Effector memory CD8-positive, alpha-beta T cell (primary cell): ENCODE results near the gene BTG1.

Source experiments
- ATAC-seq: fragments of 150-1000 bp; cut with Tn5 transposase; replicated peaks from 2 replicates; pipeline ENCODE4 v1.10.0; 2021; ENCODE audit warnings: mild to moderate bottlenecking, moderate library complexity
- DNase-seq, 3 experiments: peaks; one replicate each; pipeline ENCODE4 v3.0.0; 2021
- H3K27ac Mint-ChIP-seq, 2 donors: one replicate each; pipeline ENCODE4 v1.8.0; 2022; ENCODE audit warnings: mild to moderate bottlenecking in 2 of 2, mixed read lengths in 2 of 2, moderate library complexity in 2 of 2
- H3K27me3 Mint-ChIP-seq, 2 donors: one replicate each; pipeline ENCODE4 v1.8.0; 2022; ENCODE audit warnings: mixed read lengths in 2 of 2
- H3K36me3 Mint-ChIP-seq: one replicate; pipeline ENCODE4 v1.8.0; 2022; ENCODE audit warnings: mild to moderate bottlenecking, moderate library complexity, mixed read lengths; ENCODE audit not compliant: insufficient read depth
- H3K4me1 Mint-ChIP-seq, 2 donors: one replicate each; pipeline ENCODE4 v1.8.0; 2022; ENCODE audit warnings: low read depth in 2 of 2, mixed read lengths in 2 of 2
- H3K4me3 Mint-ChIP-seq, 2 donors: one replicate each; pipeline ENCODE4 v1.8.0; 2022; ENCODE audit warnings: mild to moderate bottlenecking in 2 of 2, mixed read lengths in 2 of 2, moderate library complexity in 2 of 2
- H3K9me3 Mint-ChIP-seq, 2 donors: one replicate each; pipeline ENCODE4 v1.8.0; 2022; ENCODE audit warnings: mixed read lengths in 2 of 2

The BTG1 gene

DNA sequence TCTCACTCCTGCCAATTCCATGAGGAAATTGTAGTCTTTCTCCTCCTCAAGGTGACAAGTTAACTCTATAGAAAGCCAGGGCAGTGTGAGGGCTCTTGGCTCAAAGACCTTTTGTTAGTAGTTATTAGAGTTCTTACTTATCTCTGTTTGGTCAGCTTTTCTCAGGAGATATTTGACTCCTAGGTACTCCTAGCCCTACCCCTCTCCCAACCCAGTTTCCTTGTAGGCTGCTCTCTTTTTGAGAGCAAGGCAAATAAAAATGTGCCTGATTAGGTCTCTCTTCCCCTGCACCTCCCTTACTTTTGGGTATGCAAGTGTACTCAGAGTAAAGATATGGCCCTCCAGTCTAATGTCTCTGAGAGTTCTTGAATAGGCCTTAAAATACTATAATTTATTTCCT, 23.8 kb downstream of the BTG1 start:
- peaks cover 0 to 4% of the 10 kb centered on the region in 2 donors for H3K9me3 Mint-ChIP-seq
- peaks cover 72% of the 10 kb centered on the region for H3K36me3 Mint-ChIP-seq
- no peak overlapping the region for H3K4me3 Mint-ChIP-seq
- DNase-seq: no peak
- ATAC-seq: no peak
- H3K27me3 Mint-ChIP-seq: no peaks in the 10 kb centered on the region
- peak overlapping the region in 1 of 2 donors; percentile 53 for H3K27ac Mint-ChIP-seq
- peaks cover 26 to 36% of the 10 kb centered on the region in 2 donors for H3K4me1 Mint-ChIP-seq

GRCh38 chr12:92118826-92119536, 26.7 kb downstream of the BTG1 start:
- Mint-ChIP-seq H3K4me1 (peaks cover 23 to 33% of the 10 kb centered on the region in 2 donors), H3K36me3 (peaks cover 62% of the 10 kb centered on the region), H3K9me3 (peaks cover 0 to 4% of the 10 kb centered on the region in 2 donors), H3K4me3 (no peak overlapping the region), H3K27ac (peak overlapping the region in 1 of 2 donors; percentile 74), H3K27me3 (no peaks in the 10 kb centered on the region)
- DNase-seq (no peak), ATAC-seq (peak; percentile 26)

GRCh38 chr12:92114834-92115233, 30.8 kb downstream of the BTG1 start:
- ATAC-seq: no peak
- peaks cover 54% of the 10 kb centered on the region for H3K36me3 Mint-ChIP-seq
- no peak for DNase-seq
- H3K9me3 Mint-ChIP-seq: no peaks in the 10 kb centered on the region
- no peak overlapping the region for H3K27ac Mint-ChIP-seq
- no peaks in the 10 kb centered on the region for H3K27me3 Mint-ChIP-seq
- peaks cover 20 to 33% of the 10 kb centered on the region in 2 donors for H3K4me1 Mint-ChIP-seq
- peak overlapping the region in 1 of 2 donors; percentile 24 for H3K4me3 Mint-ChIP-seq

GRCh38 chr12:92111256-92111655, 34.4 kb downstream of the BTG1 start:
- H3K9me3 Mint-ChIP-seq: no peaks in the 10 kb centered on the region
- DNase-seq (no peak), ATAC-seq (no peak)
- peaks cover 29 to 37% of the 10 kb centered on the region in 2 donors for H3K4me1 Mint-ChIP-seq
- H3K27me3 Mint-ChIP-seq: no peaks in the 10 kb centered on the region
- H3K4me3 Mint-ChIP-seq: peak overlapping the region in 1 of 2 donors; percentile 1
- peaks cover 62% of the 10 kb centered on the region for H3K36me3 Mint-ChIP-seq
- H3K27ac Mint-ChIP-seq: no peak overlapping the region

GRCh38 chr12:92110083-92110640, 35.5 kb downstream of the BTG1 start:
- H3K4me1 Mint-ChIP-seq: peaks cover 27 to 31% of the 10 kb centered on the region in 2 donors
- H3K36me3 Mint-ChIP-seq: peaks cover 58% of the 10 kb centered on the region
- ATAC-seq (no peak), DNase-seq (no peak)
- peak overlapping the region in 1 of 2 donors; percentile 44 for H3K27ac Mint-ChIP-seq
- H3K4me3 Mint-ChIP-seq: no peak overlapping the region
- H3K9me3 Mint-ChIP-seq: no peaks in the 10 kb centered on the region
- no peaks in the 10 kb centered on the region for H3K27me3 Mint-ChIP-seq

DNA sequence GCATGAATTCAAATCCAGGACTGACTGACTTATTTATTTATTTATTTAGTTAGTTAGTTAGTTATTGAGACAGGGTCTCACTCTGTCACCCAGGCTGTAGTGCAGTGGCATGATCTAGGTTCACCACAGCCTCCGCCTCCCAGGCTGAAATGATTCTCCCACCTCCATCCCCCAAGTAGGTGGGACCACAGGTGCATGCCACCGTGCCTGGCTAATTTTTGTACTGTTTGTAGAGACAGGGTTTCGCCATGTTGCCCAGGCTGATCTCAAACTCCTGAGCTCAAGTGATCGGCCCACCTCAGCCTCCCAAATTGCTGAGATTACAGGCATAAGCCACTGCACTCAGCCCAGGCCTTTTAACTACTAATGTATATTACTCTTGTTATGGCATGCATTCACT, 36.0 kb downstream of the BTG1 start:
- no peaks in the 10 kb centered on the region for H3K9me3 Mint-ChIP-seq
- peak overlapping the region in 1 of 2 donors; percentile 44 for H3K27ac Mint-ChIP-seq
- no peak for ATAC-seq
- H3K36me3 Mint-ChIP-seq: peaks cover 61% of the 10 kb centered on the region
- H3K4me1 Mint-ChIP-seq: peaks cover 22 to 25% of the 10 kb centered on the region in 2 donors
- H3K27me3 Mint-ChIP-seq: no peaks in the 10 kb centered on the region
- peak overlapping the region in 1 of 2 donors; percentile 17 for H3K4me3 Mint-ChIP-seq
- no peak for DNase-seq

- peaks cover 21 to 24% of the 10 kb centered on the region in 2 donors for H3K4me1 Mint-ChIP-seq
- peaks cover 67% of the 10 kb centered on the region for H3K36me3 Mint-ChIP-seq
Measured at GRCh38 chr12:92108651-92109050, 37.0 kb downstream of the BTG1 start.

GRCh38 chr12:92107621-92108131, 38.0 kb downstream of the BTG1 start:
- Mint-ChIP-seq H3K4me1 (peaks cover 18 to 19% of the 10 kb centered on the region in 2 donors), H3K36me3 (peaks cover 58% of the 10 kb centered on the region), H3K4me3 (no peak overlapping the region), H3K27me3 (no peaks in the 10 kb centered on the region), H3K27ac (peak overlapping the region in 1 of 2 donors; percentile 27), H3K9me3 (no peaks in the 10 kb centered on the region)
- DNase-seq (no peak), ATAC-seq (no peak)

More at GRCh38 chr12:92108651-92109050, 37.0 kb downstream of the BTG1 start:
- no peaks in the 10 kb centered on the region for H3K9me3 Mint-ChIP-seq
- H3K27me3 Mint-ChIP-seq: no peaks in the 10 kb centered on the region
- H3K27ac Mint-ChIP-seq: peak overlapping the region in 1 of 2 donors; percentile 0
- no peak overlapping the region for H3K4me3 Mint-ChIP-seq
- ATAC-seq: no peak
- no peak for DNase-seq

- DNase-seq (no peak), ATAC-seq (no peak)
- Mint-ChIP-seq H3K9me3 (no peaks in the 10 kb centered on the region), H3K36me3 (peaks cover 56% of the 10 kb centered on the region), H3K27ac (peak overlapping the region; percentile 9 to 27), H3K4me3 (no peak overlapping the region), H3K27me3 (no peaks in the 10 kb centered on the region), H3K4me1 (peaks cover 16 to 17% of the 10 kb centered on the region in 2 donors)
Measured at GRCh38 chr12:92107094-92107493, 38.6 kb downstream of the BTG1 start.

GRCh38 chr12:92105676-92106075, 40.0 kb downstream of the BTG1 start:
- Mint-ChIP-seq H3K9me3 (no peaks in the 10 kb centered on the region), H3K27me3 (no peaks in the 10 kb centered on the region), H3K27ac (peak overlapping the region in 1 of 2 donors; percentile 74), H3K4me3 (no peak overlapping the region), H3K4me1 (peaks cover 9 to 15% of the 10 kb centered on the region in 2 donors), H3K36me3 (peaks cover 52% of the 10 kb centered on the region)
- DNase-seq: no peak
- ATAC-seq: no peak

DNA sequence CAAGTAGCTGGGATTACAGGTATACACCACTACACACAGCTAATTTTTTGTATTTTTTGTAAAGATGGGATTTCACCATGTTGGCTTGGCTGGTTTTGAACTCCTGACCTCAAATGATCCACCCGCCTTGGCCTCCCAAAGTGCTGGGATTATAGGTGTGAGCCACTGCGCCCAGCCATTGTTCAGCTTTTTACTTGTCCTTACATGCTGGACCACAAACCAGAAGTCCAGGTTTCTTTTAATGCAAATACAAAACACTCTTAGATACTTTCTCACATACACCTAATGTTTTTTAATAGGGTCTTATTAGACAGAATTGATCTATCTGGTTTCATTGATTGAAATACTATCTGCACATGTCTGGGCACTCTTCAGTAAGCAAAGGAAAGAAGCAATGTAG, 40.5 kb downstream of the BTG1 start:
- peaks cover 53% of the 10 kb centered on the region for H3K36me3 Mint-ChIP-seq
- DNase-seq: no peak
- peaks cover 9 to 13% of the 10 kb centered on the region in 2 donors for H3K4me1 Mint-ChIP-seq
- no peak for ATAC-seq
- no peaks in the 10 kb centered on the region for H3K27me3 Mint-ChIP-seq
- H3K9me3 Mint-ChIP-seq: peaks cover 0 to 2% of the 10 kb centered on the region in 2 donors
- no peak overlapping the region for H3K4me3 Mint-ChIP-seq
- peak overlapping the region in 1 of 2 donors; percentile 74 for H3K27ac Mint-ChIP-seq

DNA sequence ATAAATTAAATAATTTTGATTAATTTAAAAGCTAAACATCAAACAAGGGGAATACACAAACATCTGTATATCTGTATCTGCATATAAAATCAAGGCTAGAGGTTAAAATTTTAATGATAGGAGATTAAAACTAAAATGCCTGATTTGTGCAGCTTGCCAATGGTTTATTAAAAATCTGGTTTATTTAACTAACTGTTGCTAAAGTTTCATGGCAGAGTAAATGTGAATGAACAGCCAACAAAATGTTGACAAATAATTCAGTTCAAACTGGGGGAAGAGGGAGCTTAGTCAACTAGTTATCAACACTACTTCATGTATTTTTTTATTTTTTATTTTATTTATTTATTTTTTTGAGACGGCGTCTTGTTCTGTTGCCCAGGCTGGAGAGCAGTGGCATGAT, 43.0 kb downstream of the BTG1 start:
- Mint-ChIP-seq H3K9me3 (peaks cover 0 to 2% of the 10 kb centered on the region in 2 donors), H3K27ac (no peak overlapping the region), H3K4me1 (peaks cover 10% of the 10 kb centered on the region in 2 donors), H3K36me3 (peaks cover 38% of the 10 kb centered on the region), H3K27me3 (no peaks in the 10 kb centered on the region), H3K4me3 (no peak overlapping the region)
- DNase-seq (no peak), ATAC-seq (no peak)

DNA sequence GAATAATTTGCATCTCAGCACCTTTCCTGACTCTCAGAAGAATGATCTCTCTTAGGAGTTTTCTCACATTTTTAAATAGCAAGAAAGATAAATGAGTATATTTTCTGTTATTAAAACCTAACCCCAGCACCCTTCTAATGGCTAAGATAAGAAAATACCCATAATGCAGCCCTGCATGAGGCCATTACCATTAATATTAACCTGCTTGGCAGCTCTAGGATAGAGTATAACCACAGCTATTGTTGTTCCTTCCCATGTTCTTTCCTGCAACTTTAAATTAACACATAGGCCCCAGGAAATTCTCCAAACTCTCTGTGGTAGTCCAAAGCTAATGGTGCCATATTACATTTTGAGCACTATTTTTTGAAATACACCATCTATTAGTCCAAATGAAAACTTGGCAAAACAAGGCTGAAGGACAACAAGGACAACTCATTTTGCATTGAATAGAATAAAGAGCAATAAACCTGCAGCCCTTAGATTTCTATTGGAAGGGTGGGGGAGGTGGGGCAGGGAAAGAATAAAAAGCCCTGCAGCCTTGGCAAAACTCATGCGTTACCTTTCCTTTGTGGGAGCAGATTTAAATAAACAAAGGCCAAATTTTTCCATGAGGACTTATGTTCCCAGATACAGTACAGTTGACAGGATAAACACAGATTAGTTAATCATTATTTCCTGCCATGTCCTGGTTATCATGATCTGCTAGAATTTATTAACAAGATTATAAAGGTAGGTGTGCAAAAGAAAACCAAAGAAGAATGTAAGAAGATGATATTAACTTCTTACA, 46.9 kb downstream of the BTG1 start:
- H3K4me1 Mint-ChIP-seq: peaks cover 5 to 28% of the 10 kb centered on the region in 2 donors
- DNase-seq (no peak), ATAC-seq (no peak)
- peaks cover 22% of the 10 kb centered on the region for H3K36me3 Mint-ChIP-seq
- H3K27me3 Mint-ChIP-seq: no peaks in the 10 kb centered on the region
- H3K4me3 Mint-ChIP-seq: no peak overlapping the region
- H3K27ac Mint-ChIP-seq: peak overlapping the region in 1 of 2 donors; percentile 20
- H3K9me3 Mint-ChIP-seq: peaks cover 0 to 2% of the 10 kb centered on the region in 2 donors
